HepG2 (cell line): Measurements from ENCODE around the gene CAMK2G. TPM values are rescaled to one million over a fixed set of nuclear protein-coding genes. Genes with fewer than 3 reads are reported as not detected.
A peak's percentile ranks its signal among the peaks of the same experiment; 100 is the strongest.
"Not testable (repeated sequence)": the region's sequence is repeated elsewhere in the genome, so short reads cannot be mapped to it uniquely, and the experiment has no call there.

ENCODE experiments used
- ATAC-seq: fragments of 200-7000 bp; cut with Tn5 transposase; 3 replicates; pipeline ENCODE4 v1.9.1; 2020; ENCODE audit warnings: mild to moderate bottlenecking, moderate library complexity
- BruUV-seq: library from RNA; stranded (reverse); fragments of 400-500 nt; replicated peaks from 2 replicates; lab custom pipeline; 2021; lab: Mats Ljungman, UMichigan
- CTCF ChIA-PET: fragments of 300-600 bp; formaldehyde crosslinking; extraction: SDS; loops from one replicate; lab custom pipeline; 2021; ENCODE audit warnings: low total read pairs, inconsistent platforms, low intra/inter-chr PET ratio; lab: Yijun Ruan, JAX
- POLR2A ChIA-PET: fragments of 350-600 bp; sonication (Branson Sonifier 250); formaldehyde crosslinking; loops from one replicate; lab custom pipeline; 2020; ENCODE audit warnings: antibody characterized with exemption, inconsistent platforms; lab: Yijun Ruan, JAX
- DNase-seq: peaks from one replicate; pipeline ENCODE4 v3.0.0-alpha.2; 2015; ENCODE audit warnings: low spot score
- FAIRE-seq: peaks from 3 replicates; lab custom pipeline; 2011; peaks lifted over from hg19 to GRCh38; lab: Jason Lieb, UNC
- H2AFZ ChIP-seq: one replicate; pipeline ENCODE4 v1.6.1; 2011; ENCODE audit warnings: low read length, inconsistent platforms
- H3K27ac ChIP-seq: fragments of 300-600 bp; 3 replicates; pipeline ENCODE4 v1.8.0; 2011; ENCODE audit warnings: mixed run types, mild to moderate bottlenecking, mixed read lengths, low read length, inconsistent platforms; ENCODE audit not compliant: insufficient read depth; ENCODE audit errors: extremely low read length
- H3K27me3 ChIP-seq, 2 experiments: fragments of 200-600 bp in 1 of 2; 2 replicates in 1 of 2; 3 replicates in 1 of 2; pipeline versions ENCODE4 v1.6.0 to v1.8.0; 2011; ENCODE audit warnings: low read length in 2 of 2, mild to moderate bottlenecking in 2 of 2, moderate library complexity in 2 of 2, inconsistent platforms in 1 of 2; ENCODE audit not compliant: insufficient read depth in 2 of 2, control insufficient read depth in 1 of 2
- H3K36me3 ChIP-seq, 2 experiments: fragments of 200-600 bp in 1 of 2; replicated peaks in 1 of 2; 2 replicates in 1 of 2; 3 replicates in 1 of 2; pipeline versions ENCODE4 v1.5.1 to v1.8.0; 2011; ENCODE audit warnings: low read length in 2 of 2, inconsistent platforms in 1 of 2; ENCODE audit not compliant: insufficient read depth in 2 of 2, control insufficient read depth in 1 of 2
- H3K4me1 ChIP-seq: 2 replicates; pipeline ENCODE4 v1.5.1; 2012; ENCODE audit warnings: low read length, inconsistent platforms; ENCODE audit not compliant: insufficient read depth
- H3K4me2 ChIP-seq: 2 replicates; pipeline ENCODE4 v1.6.0; 2011; ENCODE audit warnings: low read depth, low read length, inconsistent platforms
- H3K4me3 ChIP-seq, 3 experiments: fragments of 200-600 bp in 1 of 3; sonication (generic), shearing (Covaris generic) in 1 of 3; replicated peaks in 1 of 3; 2 replicates each; pipeline ENCODE4 v1.5.1; 2011 to 2016; ENCODE audit warnings: low read length in 3 of 3, inconsistent platforms in 2 of 3, low read depth in 2 of 3, mild to moderate bottlenecking in 2 of 3, control low read depth in 1 of 3, mixed read lengths in 1 of 3; ENCODE audit not compliant: insufficient read depth in 1 of 3
- H3K79me2 ChIP-seq: one replicate; pipeline ENCODE4 v1.6.1; 2011; ENCODE audit warnings: low read length, inconsistent platforms; ENCODE audit not compliant: insufficient read depth
- H3K9ac ChIP-seq: 2 replicates; pipeline ENCODE4 v1.6.0; 2011; ENCODE audit warnings: mild to moderate bottlenecking, low read depth, low read length, inconsistent platforms; ENCODE audit not compliant: insufficient read depth
- H3K9me3 ChIP-seq: 2 replicates; pipeline ENCODE4 v1.5.1; 2012; ENCODE audit warnings: mild to moderate bottlenecking, low read length
- H4K20me1 ChIP-seq: 2 replicates; pipeline ENCODE4 v1.6.0; 2011; ENCODE audit warnings: inconsistent platforms, mild to moderate bottlenecking, low read length, moderate library complexity; ENCODE audit not compliant: insufficient read depth
- KDM6A ChIP-seq: IDR thresholded peaks from 2 replicates; pipeline ENCODE4 v1.6.1; 2016; ENCODE audit warnings: low read depth
- ZNF460 ChIP-seq: sonication (generic); formaldehyde crosslinking; IDR thresholded peaks from 2 replicates; pipeline ENCODE4 v1.5.1; 2020; ENCODE audit warnings: missing genetic modification reagents, mild to moderate bottlenecking, borderline replicate concordance
- ZNF7 ChIP-seq: IDR thresholded peaks from 2 replicates; pipeline ENCODE4 v1.6.1; 2016; ENCODE audit warnings: missing biosample characterization, missing genetic modification reagents
- WGBS: methylation state at CpG from one replicate; pipeline ENCODE4 v1.1.6; 2017; ENCODE audit warnings: low lambda C conversion rate; 5-methylcytosine and 5-hydroxymethylcytosine counted together
- in situ Hi-C: cut with HindIII; loops from 2 replicates; pipeline ENCODE4 v1.10.0; 2017; ENCODE audit warnings: low pct_unique_long_range_greater_than_20kb; ENCODE audit not compliant: extremely low pct_ligation_motif_present
- intact Hi-C: fragments of 100-400 bp; cut with micrococcal nuclease; formaldehyde crosslinking; loops from one replicate; pipeline ENCODE4 v1.10.0; 2022; ENCODE audit not compliant: unreplicated experiment
- polyA plus RNA-seq, 8 experiments: library from polyadenylated mRNA; depleted of rRNA in 3 of 8; stranded (reverse) in 7 of 8; unstranded in 1 of 8; fragments of >200 nt; fragmentation: Illumina TruSeq in 4 of 8; extraction: Trizol in 4 of 8; gene quantifications; 2 replicates each; pipeline versions ENCODE4 v1.2.1 to v1.2.3, GENCODE V29; 2011 to 2016; ENCODE audit warnings: low read depth in 4 of 8, missing spikeins in 1 of 8, mixed read lengths in 1 of 8; ENCODE audit not compliant: insufficient read depth in 1 of 8
- total RNA-seq, 5 experiments: library from RNA; depleted of rRNA; stranded (reverse); fragments of >200 nt; fragmentation: Illumina TruSeq; extraction: Trizol; gene quantifications; 2 replicates each; pipeline ENCODE4 v1.2.3, GENCODE V29; 2016; ENCODE audit warnings: low read depth in 1 of 5

The CAMK2G gene
- total and polyA plus RNA-seq, 2 of the 13 experiments (the other 11 are each of a cell fraction or from before 2014, with no cell fraction given) = 15.9 to 18.8 TPM

DNA sequence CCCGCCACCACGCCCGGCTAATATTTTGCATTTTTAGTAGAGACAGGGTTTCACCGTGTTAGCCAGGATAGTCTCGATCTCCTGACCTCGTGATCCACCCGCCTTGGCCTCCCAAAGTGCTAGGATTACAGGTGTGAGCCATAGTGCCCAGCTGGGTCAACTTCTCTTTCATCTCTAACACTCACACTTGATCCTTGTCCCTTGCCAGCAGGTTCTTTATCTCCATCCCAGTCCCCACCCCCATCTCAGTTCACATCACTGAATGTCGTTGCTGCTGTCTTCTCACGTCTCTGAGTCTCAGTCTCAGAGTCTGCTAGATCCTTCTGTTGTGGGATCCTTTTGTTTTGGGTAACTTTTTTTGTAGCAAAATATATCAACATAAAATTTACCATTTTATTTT lies 21.0 kb upstream of the CAMK2G start:
- H3K27me3 ChIP-seq, H4K20me1 ChIP-seq, FAIRE-seq, H3K27ac ChIP-seq, H3K9ac ChIP-seq, H3K79me2 ChIP-seq, in situ Hi-C loops, H3K4me3 ChIP-seq, BruUV-seq, intact Hi-C loops: not testable (repeated sequence)
- WGBS = 59% methylated on average over 9 of the region's 9 CpGs
- H3K4me1 ChIP-seq = peaks cover 38% of the 10 kb centered on the region
- peak; percentile 68; the same call in 1 of the 2 replicates for TF ChIP-seq ZNF460 (CRISPR knock-in tag)
- TF ChIP-seq, all 625 proteins: peak for 1; not testable (repeated sequence) for 624
- H2AFZ ChIP-seq, ATAC-seq, H3K36me3 ChIP-seq, DNase-seq, POLR2A ChIA-PET, H3K9me3 ChIP-seq, H3K4me2 ChIP-seq, CTCF ChIA-PET: not testable (repeated sequence)

DNA sequence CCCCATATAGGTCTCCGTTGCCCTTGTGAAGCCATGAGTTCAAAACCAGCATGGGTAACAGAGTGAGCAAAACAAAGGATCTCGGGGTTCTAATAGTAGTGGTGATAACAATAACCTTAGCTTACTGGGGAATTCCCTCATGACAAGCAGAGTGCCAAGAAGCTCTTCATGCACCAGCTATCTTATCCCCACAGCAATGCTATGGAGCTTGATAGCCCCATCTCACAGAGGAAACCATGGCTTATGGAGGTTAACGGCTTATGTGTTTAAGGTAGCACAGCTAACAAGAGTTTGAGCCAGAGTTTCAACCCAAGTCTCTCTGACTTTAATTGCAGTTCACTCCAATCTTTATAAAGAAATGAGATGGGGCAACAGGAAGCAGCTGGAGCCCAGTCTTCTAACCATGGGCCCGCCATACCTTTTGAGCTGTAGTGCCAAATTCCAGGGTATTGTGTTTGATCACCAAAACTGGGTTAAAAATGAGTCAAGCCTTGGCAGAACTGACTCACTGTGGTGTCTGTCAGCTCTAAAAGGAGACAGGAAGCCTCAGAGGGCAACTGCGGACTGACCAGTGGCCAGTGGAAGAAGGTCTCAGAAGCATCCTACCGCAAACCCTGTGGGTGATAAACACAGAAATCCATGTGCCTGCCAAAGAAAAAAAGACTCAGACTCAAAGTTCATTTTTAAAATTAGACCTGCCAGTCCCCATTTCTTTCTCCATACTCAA lies 20.1 kb upstream of the CAMK2G start:
- intact Hi-C loops = no loop called here
- CTCF ChIA-PET = no interaction called here

More for the DNA sequence above, 20.1 kb upstream of the CAMK2G start:
- no TSS peak for BruUV-seq
- Histone ChIP-seq H3K4me3 (no peak overlapping the region), H3K27ac (no peak overlapping the region), H3K79me2 (no peaks in the 10 kb centered on the region), H3K4me1 (peaks cover 29% of the 10 kb centered on the region)
- POLR2A ChIA-PET = interaction anchor here (1.2 kb wide), 1 partner anchor 46 kb away, joined by 3 read pairs; no protein-coding TSS in a partner anchor
- FAIRE-seq = no peak
- peak; percentile 48 for TF ChIP-seq ZNF7 (CRISPR knock-in tag)
- TF ChIP-seq KDM6A (CRISPR knock-in tag) = no peak
- TF ChIP-seq, all 625 proteins: peak for 1
- Histone ChIP-seq H4K20me1 (no peaks in the 10 kb centered on the region), H3K9ac (no peak overlapping the region), H2AFZ (no peak overlapping the region), H3K36me3 (no peaks in the 10 kb centered on the region), H3K4me2 (no peak overlapping the region), H3K27me3 (peaks cover 2 to 4% of the 10 kb centered on the region in 2 experiments; a peak in 2 of 5 replicates), H3K9me3 (no peaks in the 10 kb centered on the region)
- 33% methylated on average over 5 of the region's 6 CpGs for WGBS
- no peak for ATAC-seq
- in situ Hi-C loops = no loop called here
- DNase-seq = no peak
